ENCODE measurements around the gene OR51B6.

The OR51B6 gene

DNA sequence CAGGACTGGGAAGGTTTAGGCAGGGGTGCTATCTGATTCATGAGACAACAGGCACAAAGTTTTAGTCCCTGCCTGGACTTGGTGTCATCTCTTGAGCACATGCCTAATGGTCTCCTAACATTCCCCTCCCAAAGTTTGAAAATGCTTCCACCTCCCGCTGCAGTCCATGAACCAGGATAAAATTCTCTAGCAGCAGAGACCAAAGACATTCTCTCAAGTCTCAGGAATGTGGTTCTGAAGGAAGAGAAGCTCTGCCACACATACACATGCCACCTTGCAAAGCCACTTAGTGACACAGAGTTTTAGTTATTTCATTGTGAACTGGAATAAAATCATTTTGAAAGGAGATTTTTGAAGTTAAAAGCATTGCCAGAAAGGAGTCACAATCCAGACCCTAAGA is 15.5 kb downstream of the OR51B6 start:
- DNase-seq: no peak

DNA sequence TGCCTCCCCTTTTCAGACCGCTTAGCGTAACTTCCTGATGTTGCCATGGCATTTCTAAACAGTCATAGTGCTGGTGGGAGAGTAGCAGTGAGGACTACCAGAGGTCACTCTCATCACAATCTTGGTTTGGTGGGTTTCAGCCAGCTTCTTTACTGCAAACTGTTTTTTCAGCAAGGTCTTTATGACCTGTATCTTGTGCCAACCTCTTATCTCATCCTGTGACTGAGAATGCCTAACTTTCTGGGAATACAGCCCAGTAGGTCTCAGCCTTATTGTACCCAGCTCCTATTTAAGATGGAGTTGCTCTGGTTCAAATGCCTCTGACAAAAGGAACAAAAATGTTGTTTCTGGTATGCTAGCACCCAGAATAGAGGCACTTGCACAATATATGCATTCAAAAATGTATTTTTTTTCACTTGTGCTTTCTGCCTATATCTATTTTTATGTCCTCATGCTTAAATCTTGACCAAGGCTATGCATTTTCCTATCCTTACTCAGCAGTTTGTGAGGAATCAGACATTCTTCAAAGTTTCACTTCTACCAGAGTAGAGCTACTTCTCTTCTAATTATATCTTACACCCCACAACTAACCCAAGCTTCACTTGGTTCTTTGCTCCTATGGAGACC is 16.3 kb downstream of the OR51B6 start:
- no peak for DNase-seq

DNA sequence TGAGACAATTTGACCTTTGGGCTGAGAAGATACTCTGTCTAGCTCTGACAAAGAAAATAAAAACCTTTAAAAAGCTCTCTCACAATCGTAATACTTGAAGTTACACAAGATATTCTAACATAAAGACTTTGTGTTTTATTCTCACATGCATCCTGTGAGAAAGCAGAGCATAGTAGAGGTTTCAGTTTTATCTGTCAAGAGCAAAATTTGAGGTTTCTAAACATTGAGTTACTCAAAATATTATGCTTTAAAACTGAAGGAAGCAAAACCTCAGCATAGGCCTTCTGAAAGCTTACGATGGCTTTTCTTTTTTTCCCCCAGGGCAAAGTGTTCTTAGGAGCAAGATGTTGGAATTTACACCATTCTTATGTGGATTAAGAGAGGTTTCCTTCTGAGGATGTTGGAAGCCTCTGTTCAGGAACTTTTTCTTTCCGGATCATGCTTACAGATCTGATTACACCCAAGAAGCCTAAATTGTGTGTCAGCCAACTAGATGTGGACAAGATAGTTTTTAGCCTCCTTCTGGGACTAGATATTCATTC is 17.3 kb downstream of the OR51B6 start:
- no peak for DNase-seq

DNA sequence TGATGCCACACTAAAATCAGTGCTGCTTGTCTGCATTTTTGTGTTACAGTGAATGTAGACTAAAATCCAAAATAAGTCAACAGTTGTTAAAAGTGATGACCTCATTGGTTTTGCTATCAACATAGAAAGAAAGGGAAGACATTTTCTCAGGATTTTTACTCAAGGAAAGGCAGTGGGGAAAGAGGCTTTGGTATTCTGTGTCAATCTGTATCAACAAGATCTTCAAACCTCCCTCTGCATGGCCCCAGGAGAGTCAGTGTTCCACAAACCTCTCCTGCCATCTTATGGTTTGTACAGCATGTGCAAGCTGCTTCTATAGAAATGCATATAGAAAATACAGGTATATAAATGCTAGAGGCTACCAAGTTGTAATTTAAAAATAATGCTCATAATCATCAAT is 18.5 kb downstream of the OR51B6 start:
- DNase-seq: no peak

DNA sequence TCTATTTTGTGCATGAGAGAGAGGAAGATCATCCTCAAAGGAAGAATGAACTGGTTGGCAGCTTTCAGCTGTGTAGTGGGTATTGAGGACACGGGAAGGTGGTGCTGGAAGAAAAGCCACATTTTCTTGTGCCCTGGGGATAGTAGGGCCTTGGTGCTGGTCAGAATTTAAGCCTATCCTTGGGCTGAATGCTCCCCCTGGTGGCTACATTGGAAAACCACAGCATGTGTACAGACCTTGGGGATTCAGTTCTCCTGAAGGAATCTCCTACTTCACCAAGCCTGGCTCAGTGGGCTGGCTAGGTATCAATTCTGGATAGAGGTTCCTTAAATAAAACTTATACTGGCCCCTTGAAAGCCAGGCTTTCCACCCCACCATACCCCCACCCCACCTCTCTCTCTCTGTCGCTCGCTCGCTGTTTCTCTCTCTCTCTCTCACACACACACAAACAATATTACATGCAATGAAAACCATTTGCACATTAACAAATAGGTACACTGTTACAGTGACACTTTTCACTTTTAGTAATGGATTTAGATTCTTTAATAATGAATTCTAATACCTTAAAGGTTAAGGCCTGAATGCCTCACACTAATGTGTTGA is 29.5 kb downstream of the OR51B6 start:
- DNase-seq: no peak

DNA sequence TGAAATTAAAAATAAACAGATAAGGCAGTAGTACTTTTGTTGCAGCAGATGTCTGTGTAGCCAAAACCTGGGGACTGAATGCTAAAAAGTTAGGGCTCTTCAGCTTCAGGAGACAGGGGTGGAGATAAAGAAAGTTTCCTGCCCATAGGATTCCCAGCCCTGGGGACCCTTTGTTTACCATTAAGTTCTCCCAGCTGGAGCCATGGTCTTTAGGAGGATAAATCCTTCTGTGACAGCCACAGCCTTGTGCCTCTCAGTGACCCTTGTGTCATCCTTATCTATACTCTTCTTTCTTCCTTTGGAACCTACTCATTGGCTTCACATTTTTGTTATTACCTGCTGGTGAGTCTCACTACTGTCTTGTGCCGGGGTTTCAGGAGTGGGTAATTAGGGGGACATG is 32.3 kb downstream of the OR51B6 start, which contains the start of gene OR51M1:
Gene OR51M1, plus strand, starts transcription at position 237 of the 400 bp plus-strand sequence. CDS start 5,587 bp downstream, outside the sequence.
- no peak for DNase-seq

DNA sequence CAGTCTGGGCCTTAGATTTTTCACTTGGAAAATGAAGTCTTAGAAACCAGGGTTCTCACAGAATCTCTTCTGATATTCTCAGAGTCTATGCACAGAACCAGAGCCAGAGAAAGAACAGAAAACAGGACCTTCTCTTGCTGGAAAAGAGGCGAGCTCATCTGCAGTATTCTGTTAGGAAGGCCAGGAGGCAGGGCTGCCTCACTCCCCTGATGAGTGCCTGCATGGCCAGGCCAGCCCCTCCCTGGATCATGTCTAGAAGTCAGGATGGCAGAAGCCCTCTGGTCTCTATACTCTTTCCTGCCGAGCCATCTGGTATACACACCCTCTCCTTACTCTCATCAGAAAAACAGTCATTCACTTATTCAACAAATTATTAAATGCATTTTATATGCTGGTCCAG is 33.0 kb downstream of the OR51B6 start:
- no peak for DNase-seq

DNA sequence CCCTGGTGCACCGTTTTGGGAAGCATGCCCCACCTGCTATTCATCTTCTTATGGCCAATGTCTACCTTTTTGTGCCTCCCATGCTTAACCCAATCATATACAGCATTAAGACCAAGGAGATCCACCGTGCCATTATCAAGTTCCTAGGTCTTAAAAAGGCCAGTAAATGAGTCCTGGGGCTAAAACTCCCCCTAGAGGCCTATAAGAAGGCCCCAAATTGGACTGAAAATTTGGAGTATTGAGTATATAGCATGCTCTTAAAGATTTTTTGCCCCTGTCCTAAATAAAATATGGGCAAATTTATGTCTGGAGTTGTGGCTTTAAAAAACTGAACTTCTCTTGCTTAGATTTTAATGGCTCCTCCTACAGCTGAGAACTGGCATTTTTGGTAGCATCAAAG is 38.9 kb downstream of the OR51B6 start:
- no peak for DNase-seq

DNA sequence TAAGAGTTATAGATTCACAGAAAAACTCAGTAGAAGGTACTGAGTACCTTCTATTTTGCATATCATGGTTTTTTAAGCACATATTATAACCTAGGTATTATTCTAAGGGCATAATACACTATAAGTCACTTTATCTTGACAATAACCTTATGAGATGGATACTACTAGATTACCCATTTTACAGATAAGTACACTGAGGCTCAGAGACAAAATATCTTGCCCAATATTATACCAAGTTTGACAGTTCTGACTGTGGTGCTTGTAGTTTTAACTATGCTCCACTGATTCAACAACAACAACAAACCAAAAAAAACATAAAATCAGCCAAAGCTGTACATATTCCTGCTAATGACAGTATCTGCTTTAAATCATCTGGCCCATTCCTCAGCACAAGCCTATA is 42.8 kb downstream of the OR51B6 start:
- DNase-seq: no peak

DNA sequence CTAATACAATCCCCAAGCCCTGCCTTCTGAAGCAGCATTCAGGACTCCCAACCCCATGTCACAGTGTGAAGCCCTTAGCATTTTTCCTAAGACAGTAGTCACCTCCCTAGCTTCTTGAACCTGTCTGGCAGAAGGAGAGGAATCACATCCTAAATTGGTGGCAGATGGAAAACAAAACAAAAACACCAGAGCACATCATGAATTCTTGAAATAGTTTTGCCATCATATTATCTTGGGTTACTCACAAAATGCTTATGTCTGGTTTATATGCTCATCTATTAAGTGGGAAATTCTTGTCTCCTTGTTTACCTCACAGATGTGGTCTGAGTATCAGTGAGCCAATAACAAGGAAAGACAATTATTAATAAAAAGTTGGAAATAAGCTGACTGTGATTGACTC is 47.6 kb downstream of the OR51B6 start:
- DNase-seq: no peak

Data from NCI-H524 treated with DMSO at 0.1 percent for 48 hours (cell line).